Endothelial cell of umbilical vein (primary cell): ENCODE measurements around the gene CHCHD10. TPM values are rescaled to one million over a fixed set of nuclear protein-coding genes. Genes with fewer than 3 reads are reported as not detected.

ENCODE experiments used
- BruUV-seq: library from RNA; stranded (reverse); fragments of 400-500 nt; replicated peaks from 2 replicates; lab custom pipeline; 2021; lab: Mats Ljungman, UMichigan
- CTCF ChIA-PET: fragments of 300-600, 350-600 bp; sonication (Branson Sonifier 250); formaldehyde crosslinking; loops from one replicate; lab custom pipeline; 2021; ENCODE audit warnings: antibody characterized with exemption, inconsistent platforms; lab: Charles Lee
- POLR2A ChIA-PET: fragments of 300-600, 350-600 bp; sonication (Branson Sonifier 250); formaldehyde crosslinking; loops from one replicate; lab custom pipeline; 2021; ENCODE audit warnings: antibody characterized with exemption, inconsistent platforms; lab: Charles Lee
- DNase-seq: peaks from one replicate; pipeline ENCODE4 v3.0.0-alpha.2; 2011; ENCODE audit warnings: low read depth, low spot score
- FAIRE-seq: peaks from 2 replicates; lab custom pipeline; 2011; peaks lifted over from hg19 to GRCh38; lab: Jason Lieb, UNC
- H2AFZ ChIP-seq: 2 replicates; pipeline ENCODE4 v1.6.0; 2012; ENCODE audit warnings: low read depth, low read length, control low read depth, inconsistent platforms
- H3K27ac ChIP-seq: 2 replicates; pipeline ENCODE4 v1.5.1; 2011; ENCODE audit warnings: low read depth, mild to moderate bottlenecking, control low read depth, low read length, moderate library complexity; ENCODE audit not compliant: insufficient read depth
- H3K27me3 ChIP-seq, 2 experiments: 2 replicates each; pipeline versions ENCODE4 v1.6.0 to v1.6.1; 2011; ENCODE audit warnings: low read length in 2 of 2, mixed read lengths in 1 of 2; ENCODE audit not compliant: control insufficient read depth in 2 of 2, insufficient read depth in 2 of 2
- H3K36me3 ChIP-seq, 2 experiments: 2 replicates in 1 of 2; 3 replicates in 1 of 2; pipeline ENCODE4 v1.5.1; 2011; ENCODE audit warnings: low read length in 2 of 2, mild to moderate bottlenecking in 1 of 2, moderate library complexity in 1 of 2; ENCODE audit not compliant: control insufficient read depth in 2 of 2, insufficient read depth in 2 of 2; ENCODE audit errors: extremely low read depth in 1 of 2
- H3K4me1 ChIP-seq: 3 replicates; pipeline ENCODE4 v1.5.1; 2011; ENCODE audit warnings: mild to moderate bottlenecking, low read length; ENCODE audit not compliant: control insufficient read depth, insufficient read depth; ENCODE audit errors: extremely low read depth
- H3K4me2 ChIP-seq: 2 replicates; pipeline ENCODE4 v1.6.1; 2011; ENCODE audit warnings: low read length, control low read depth, mixed read lengths; ENCODE audit not compliant: insufficient read depth
- H3K4me3 ChIP-seq, 3 experiments: fragments of 200-600 bp in 1 of 3; sonication (generic), shearing (Covaris generic) in 1 of 3; replicated peaks in 1 of 3; 2 replicates each; pipeline ENCODE4 v1.5.1; 2011 to 2016; ENCODE audit warnings: control low read depth in 3 of 3, low read length in 3 of 3, mild to moderate bottlenecking in 2 of 3, inconsistent platforms in 1 of 3, low read depth in 1 of 3, moderate library complexity in 1 of 3; ENCODE audit not compliant: insufficient read depth in 1 of 3
- H3K79me2 ChIP-seq: 2 replicates; pipeline ENCODE4 v1.6.0; 2012; ENCODE audit warnings: low read length, inconsistent platforms; ENCODE audit not compliant: control insufficient read depth, insufficient read depth
- H3K9ac ChIP-seq: replicated peaks from 2 replicates; pipeline ENCODE3; 2011; ENCODE audit warnings: low read length, control low read depth; ENCODE audit not compliant: insufficient read depth; ENCODE audit errors: extremely low read depth
- H3K9me1 ChIP-seq: replicated peaks from 3 replicates; pipeline ENCODE4 v1.6.0; 2011; ENCODE audit warnings: mild to moderate bottlenecking, low read length; ENCODE audit not compliant: control insufficient read depth, insufficient read depth; ENCODE audit errors: extremely low read depth
- H3K9me3 ChIP-seq: replicated peaks from 2 replicates; pipeline ENCODE4 v1.5.1; 2012; ENCODE audit warnings: low read length, inconsistent platforms; ENCODE audit not compliant: control insufficient read depth, insufficient read depth
- H4K20me1 ChIP-seq: replicated peaks from 2 replicates; pipeline ENCODE3; 2011; ENCODE audit warnings: mild to moderate bottlenecking, low read length; ENCODE audit not compliant: control insufficient read depth, insufficient read depth; ENCODE audit errors: extremely low read depth
- CTCF ChIP-seq, 2 donors: IDR thresholded peaks; 1 replicate in 1 of 2; 2 replicates in 1 of 2; pipeline ENCODE4 v1.5.1; 2011; ENCODE audit warnings: low read length in 2 of 2, mild to moderate bottlenecking in 2 of 2, moderate library complexity in 2 of 2, control low read depth in 1 of 2, inconsistent platforms in 1 of 2, low read depth in 1 of 2; ENCODE audit not compliant: insufficient read depth in 1 of 2; ENCODE audit errors: extremely low read depth in 1 of 2
- GATA2 ChIP-seq: IDR thresholded peaks from 2 replicates; pipeline ENCODE4 v1.7.0; 2011; ENCODE audit warnings: low read depth, mild to moderate bottlenecking, moderate library complexity, mixed read lengths, low read length; ENCODE audit not compliant: insufficient read length, insufficient read depth
- MAX ChIP-seq: IDR thresholded peaks from 2 replicates; pipeline ENCODE4 v1.6.1; 2011; ENCODE audit not compliant: insufficient read depth, insufficient read length
- POLR2AphosphoS5 ChIP-seq: IDR thresholded peaks from 2 replicates; pipeline ENCODE4 v1.6.1; 2012; ENCODE audit warnings: low read depth, mild to moderate bottlenecking, control low read depth, low read length, moderate library complexity; ENCODE audit not compliant: insufficient read depth
- dilution Hi-C: fragments of 300-500 bp; cut with MboI; formaldehyde crosslinking; loops from one replicate; pipeline ENCODE4 v1.15.0; 2019; ENCODE audit warnings: low sequenced_read_pairs; ENCODE audit not compliant: extremely low pct_ligation_motif_present
- intact Hi-C: fragments of 100-400 bp; cut with micrococcal nuclease; formaldehyde crosslinking; loops from one replicate; pipeline ENCODE4 v1.10.0; 2022
- polyA plus RNA-seq, 4 experiments: library from polyadenylated mRNA; depleted of rRNA in 3 of 4; stranded (reverse) in 3 of 4; unstranded in 1 of 4; fragments of >200 nt; gene quantifications; 2 replicates each; pipeline versions ENCODE4 v1.2.1 to v1.2.3, GENCODE V29; 2011 to 2012; ENCODE audit warnings: missing spikeins in 1 of 4
- total RNA-seq: library from RNA; stranded (reverse); gene quantifications from 2 replicates; pipeline ENCODE4 v1.2.3, GENCODE V29; 2021

Gene CHCHD10
- total and polyA plus RNA-seq, 2 donors (not counting 3 experiments of a cell fraction or from before 2014, with no cell fraction given), result 28.1 to 75.6 TPM

GRCh38 chr22:23750714-23751440 is 16.9 kb downstream of the CHCHD10 start, which contains the start of gene ZNF70:
ZNF70 (minus strand) TSS chr22:23751112; CDS start chr22:23745140, 5,972 bp downstream.
- Histone ChIP-seq H3K9me3 (no peaks in the 10 kb centered on the region), H3K4me3 (peak within 1 kb of the TSS; percentile 88 to 92 (median 89)), H3K27me3 (no peaks in the 10 kb centered on the region), H3K36me3 (no peaks in the 10 kb centered on the region), H3K9ac (peak within 1 kb of the TSS; percentile 68), H2AFZ (peak within 1 kb of the TSS; percentile 91), H4K20me1 (no peaks in the 10 kb centered on the region), H3K27ac (no peak within 1 kb of the TSS), H3K4me2 (peak within 1 kb of the TSS; percentile 93), H3K79me2 (no peaks in the 10 kb centered on the region), H3K9me1 (no peaks in the 10 kb centered on the region), H3K4me1 (peaks cover 10% of the 10 kb centered on the region)
- FAIRE-seq, result peak; percentile 57
- ChIA-PET POLR2A (no interaction called here), CTCF (interaction anchor here (0.6 to 1.1 kb wide), 3 partner anchors 19 to 262 kb away, joined by 3 read pairs; no protein-coding TSS in a partner anchor)
- BruUV-seq, result no TSS peak
- dilution Hi-C loops, result no loop called here
- DNase-seq, result peak; percentile 60
- intact Hi-C loops, result loop anchor here (1.0 to 2.0 kb wide), 2 partner anchors 18 to 34 kb away; no protein-coding TSS in a partner anchor
- TF ChIP-seq CTCF (IDR thresholded peaks at IDR 0.05; ENCODE audit: extremely low read depth in 1 of 2, insufficient read depth in 1 of 2, low read depth in 1 of 2, low read length in 2 of 2), result peak in 1 of 2 donors; percentile 40
- no peak for TF ChIP-seq MAX
- peak; percentile 65 for TF ChIP-seq POLR2AphosphoS5
- no peak for TF ChIP-seq GATA2
